Suprapubic skin (tissue), 3 donors: ENCODE measurements around the gene RBKS.

ENCODE experiments used
- CTCF ChIP-seq, 2 donors: fragments of 200-600 bp in 1 of 2; fragments of 450-650 bp in 1 of 2; sonication (generic) in 1 of 2; IDR thresholded peaks; one replicate each; pipeline ENCODE4 v1.5.1; 2016 to 2019; ENCODE audit warnings: antibody characterized with exemption in 2 of 2, mild to moderate bottlenecking in 1 of 2, moderate library complexity in 1 of 2
- EP300 ChIP-seq: sonication (generic); formaldehyde crosslinking; IDR thresholded peaks from one replicate; pipeline ENCODE4 v1.6.1; 2017; ENCODE audit warnings: antibody characterized with exemption
- POLR2A ChIP-seq, 2 donors: fragments of 450-650 bp; IDR thresholded peaks; one replicate each; pipeline ENCODE4 v1.6.1; 2017; ENCODE audit warnings: antibody characterized with exemption in 2 of 2, mild to moderate bottlenecking in 2 of 2, moderate library complexity in 2 of 2

GRCh38 chr2:27823569-27823968 lies 66.6 kb downstream of the RBKS start:
- TF ChIP-seq CTCF (IDR thresholded peaks at IDR 0.05) (no peak), POLR2A (IDR thresholded peaks at IDR 0.05) (no peak), EP300 (no peak)
